Measurements from ENCODE around the gene DIPK1A.

Gene DIPK1A

DNA sequence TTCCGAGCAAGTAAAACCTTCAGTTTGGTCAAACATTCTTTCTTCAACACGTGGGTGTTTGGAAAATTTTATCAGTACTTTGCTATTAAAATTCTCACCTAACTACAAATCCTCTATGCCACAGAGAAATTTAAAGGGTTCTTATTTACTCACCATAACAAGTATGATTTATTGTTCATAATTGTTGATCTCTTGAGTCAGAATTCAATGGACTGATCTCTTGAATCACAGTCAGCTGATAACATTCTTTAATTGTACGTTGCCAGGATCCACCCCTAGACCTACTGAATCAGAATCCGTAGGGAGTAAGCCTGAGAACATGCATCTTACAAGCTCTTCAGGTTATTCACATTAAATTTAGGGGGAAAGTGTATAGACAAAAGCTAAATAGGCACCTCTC is 51.2 kb downstream of the DIPK1A start:
- TF ChIP-seq CTCF (IDR thresholded peaks at IDR 0.05; ENCODE audit: low read depth, low read length), result no peak
- no peak for DNase-seq (ENCODE audit: extremely low read depth, low read depth)

- no peak for DNase-seq (ENCODE audit: extremely low read depth, low read depth)
- no peak for TF ChIP-seq CTCF (IDR thresholded peaks at IDR 0.05; ENCODE audit: low read depth, low read length)
Measured at GRCh38 chr1:92909321-92909720, 51.9 kb downstream of the DIPK1A start.

DNA sequence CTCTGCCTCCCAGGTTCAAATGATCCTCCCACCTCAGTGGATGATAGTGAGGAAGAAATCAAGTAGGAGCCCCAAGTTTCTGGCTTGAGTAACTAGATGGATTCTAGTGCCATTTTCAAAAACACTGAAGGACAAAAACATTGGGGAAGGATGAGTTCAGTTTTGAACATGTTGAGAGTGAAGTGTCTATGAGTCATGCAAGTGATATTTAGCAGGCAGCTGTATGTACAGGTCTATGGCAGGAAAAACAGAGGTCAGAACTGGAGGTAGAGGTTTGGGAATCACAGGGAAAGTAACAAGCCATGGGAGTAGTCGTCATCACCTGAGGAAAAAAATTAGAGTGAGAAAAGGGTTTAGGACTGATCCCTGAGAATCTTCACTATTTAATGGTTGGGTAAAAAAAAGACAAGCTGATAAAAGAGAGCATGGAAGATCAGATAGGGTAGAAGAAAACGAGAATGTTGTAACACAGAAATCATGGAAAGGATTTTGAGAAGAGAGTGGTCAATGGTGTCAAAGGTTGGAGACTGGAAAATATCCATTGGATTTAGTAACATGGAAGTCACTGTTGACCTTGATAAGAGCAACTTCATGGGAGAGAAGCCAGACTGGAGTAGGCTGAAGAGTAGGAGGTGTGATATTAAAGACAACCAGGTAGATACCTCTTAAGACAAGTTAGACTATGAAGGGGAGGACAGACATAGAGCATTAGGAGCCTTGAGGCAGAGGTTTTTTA is 53.1 kb downstream of the DIPK1A start:
- TF ChIP-seq CTCF (IDR thresholded peaks at IDR 0.05; ENCODE audit: low read depth, low read length), result no peak
- DNase-seq (ENCODE audit: extremely low read depth, low read depth), result no peak

GRCh38 chr1:92903765-92904164 is 57.5 kb downstream of the DIPK1A start:
- no peak for DNase-seq (ENCODE audit: extremely low read depth, low read depth)
- TF ChIP-seq CTCF (IDR thresholded peaks at IDR 0.05; ENCODE audit: low read depth, low read length), result no peak

DNA sequence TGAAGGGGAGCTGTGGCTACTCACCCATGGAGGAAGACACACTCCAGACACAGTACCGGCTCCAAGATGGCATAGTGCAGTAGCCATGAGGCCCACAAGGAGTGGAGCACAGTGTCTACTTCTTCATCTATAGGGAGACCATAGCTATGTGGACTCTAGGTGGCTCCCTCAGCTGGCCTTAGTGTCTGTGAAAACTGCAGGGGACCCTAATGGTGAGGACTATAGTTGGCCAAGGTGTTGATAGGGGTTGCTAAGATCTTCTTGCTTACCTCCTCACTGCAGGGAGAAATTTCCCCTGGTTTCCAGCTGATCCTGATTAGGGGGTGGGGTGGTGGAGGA is 58.9 kb downstream of the DIPK1A start:
- TF ChIP-seq CTCF (IDR thresholded peaks at IDR 0.05; ENCODE audit: low read depth, low read length), result no peak
- no peak for DNase-seq (ENCODE audit: extremely low read depth, low read depth)

DNA sequence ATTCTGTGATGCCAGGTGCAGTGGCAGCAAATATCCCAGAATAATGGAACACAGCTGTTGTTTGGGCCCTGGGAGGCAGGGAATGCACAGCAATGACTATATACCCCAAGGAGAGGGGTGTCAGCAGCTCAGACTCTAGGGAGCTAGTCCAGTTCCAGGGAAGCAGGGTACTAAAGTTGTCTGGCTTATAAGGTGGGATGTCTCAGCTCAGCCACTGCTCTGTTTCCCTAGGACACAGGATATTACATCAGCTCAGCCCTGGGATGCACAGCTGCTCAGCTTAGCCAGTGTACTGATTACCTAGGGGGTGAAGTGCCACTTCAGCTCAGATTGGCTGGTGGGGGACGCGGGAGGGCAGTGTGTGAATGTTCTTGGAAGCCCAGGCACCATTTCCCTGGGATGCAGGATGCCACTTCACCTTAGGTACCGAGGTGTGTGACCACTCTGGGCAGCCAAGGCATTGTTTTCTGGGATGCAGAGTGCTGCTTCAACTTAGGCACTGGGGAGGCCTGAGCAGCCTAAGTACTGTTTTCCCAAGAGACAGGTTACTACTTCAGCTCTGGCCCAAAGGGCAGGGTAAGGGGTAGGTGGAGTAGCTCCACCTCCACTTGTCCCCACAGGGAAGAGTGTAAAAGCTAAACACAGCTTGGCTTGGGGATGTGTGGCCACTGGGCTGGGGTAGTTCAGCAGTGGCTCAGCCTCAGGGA is 59.4 kb downstream of the DIPK1A start:
- TF ChIP-seq CTCF (IDR thresholded peaks at IDR 0.05; ENCODE audit: low read depth, low read length), result no peak
- DNase-seq (ENCODE audit: extremely low read depth, low read depth), result no peak

DNA sequence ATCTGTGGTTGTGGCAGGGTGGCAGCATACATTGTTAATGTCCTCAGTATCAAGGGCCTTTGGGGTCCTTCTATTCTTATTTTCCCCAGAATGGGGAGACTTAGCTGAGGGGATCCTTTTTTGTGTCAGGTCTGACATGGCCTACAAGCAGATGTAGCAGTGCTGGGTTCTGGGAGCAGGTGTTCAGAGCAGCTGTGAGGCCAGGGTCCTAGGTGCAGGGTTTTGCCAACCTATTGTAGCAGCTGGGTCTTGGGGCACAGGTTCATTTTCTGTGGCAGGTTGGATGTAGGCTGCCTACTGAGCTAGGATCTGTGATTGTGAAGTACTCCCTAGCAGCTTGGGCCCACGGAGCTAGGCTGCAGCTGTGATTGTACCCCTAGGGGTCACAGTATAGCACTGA is 60.1 kb downstream of the DIPK1A start:
- no peak for DNase-seq (ENCODE audit: extremely low read depth, low read depth)
- TF ChIP-seq CTCF (IDR thresholded peaks at IDR 0.05; ENCODE audit: low read depth, low read length), result no peak

Data from AG09319 (cell line).